HEK293 (cell line): Measurements from ENCODE around the gene RASSF8.

ENCODE experiments used
- CTCF ChIA-PET: fragments of 350-600 bp; formaldehyde crosslinking; extraction: SDS; loops from one replicate; lab custom pipeline; 2021; ENCODE audit warnings: antibody characterized with exemption; lab: Yijun Ruan, JAX
- POLR2A ChIA-PET: fragments of 300-600 bp; formaldehyde crosslinking; extraction: SDS; loops from one replicate; lab custom pipeline; 2020; ENCODE audit warnings: antibody characterized with exemption, inconsistent platforms; lab: Yijun Ruan, JAX
- H3K27ac ChIP-seq: fragments of 200-500 bp; sonication (Bioruptor generic); 2 replicates; pipeline ENCODE4 v1.5.1; 2014; ENCODE audit warnings: low read depth, low read length, control low read depth, inconsistent platforms; ENCODE audit errors: extremely low read depth
- H3K36me3 ChIP-seq, 2 experiments: fragments of 200-500 bp in 1 of 2; sonication (Bioruptor generic) in 1 of 2; 1 replicate in 1 of 2; 2 replicates in 1 of 2; pipeline ENCODE4 v1.5.1; 2014 to 2017; ENCODE audit warnings: inconsistent platforms in 2 of 2, low read length in 2 of 2; ENCODE audit not compliant: control insufficient read depth in 2 of 2, insufficient read depth in 1 of 2
- H3K4me1 ChIP-seq: fragments of 200-500 bp; sonication (Bioruptor generic); 2 replicates; pipeline ENCODE4 v1.5.1; 2014; ENCODE audit warnings: mild to moderate bottlenecking, low read length, inconsistent platforms; ENCODE audit not compliant: control insufficient read depth, insufficient read depth
- H3K4me3 ChIP-seq: 2 replicates; pipeline ENCODE4 v1.5.1; 2011; ENCODE audit warnings: low read depth, mild to moderate bottlenecking, control low read depth, low read length, moderate library complexity
- H3K9me3 ChIP-seq: fragments of 200-500 bp; sonication (Bioruptor generic); 2 replicates; pipeline ENCODE4 v1.5.1; 2014; ENCODE audit warnings: low read depth, low read length, inconsistent platforms; ENCODE audit not compliant: control insufficient read depth, insufficient read depth
- BCL11A ChIP-seq: fragments of 450-650 bp; formaldehyde crosslinking; IDR thresholded peaks from 2 replicates; pipeline ENCODE4 v1.5.1; 2016; ENCODE audit warnings: low read depth, missing biosample characterization, missing genetic modification characterization
- HOXC10 ChIP-seq: sonication (generic); formaldehyde crosslinking; IDR thresholded peaks from 2 replicates; pipeline ENCODE4 v1.8.1; 2023; ENCODE audit warnings: mild to moderate bottlenecking, missing genetic modification reagents
- REPIN1 ChIP-seq: fragments of 450-650 bp; formaldehyde crosslinking; IDR thresholded peaks from 2 replicates; pipeline ENCODE4 v1.5.1; 2017; ENCODE audit warnings: missing biosample characterization, missing genetic modification characterization, low read depth
- REST ChIP-seq: fragments of 450-650 bp; formaldehyde crosslinking; IDR thresholded peaks from 2 replicates; pipeline ENCODE4 v1.5.1; 2016; ENCODE audit warnings: missing biosample characterization, missing genetic modification characterization
- SP3 ChIP-seq: fragments of 450-650 bp; formaldehyde crosslinking; IDR thresholded peaks from 2 replicates; pipeline ENCODE4 v1.5.1; 2016; ENCODE audit warnings: missing biosample characterization, missing genetic modification characterization
- TCF7L2 ChIP-seq: IDR thresholded peaks from 2 replicates; pipeline ENCODE4 v1.6.1; 2011; ENCODE audit warnings: low read depth, mild to moderate bottlenecking, inconsistent platforms, low read length, moderate library complexity, borderline replicate concordance
- ZBTB8A ChIP-seq: fragments of 450-650 bp; formaldehyde crosslinking; IDR thresholded peaks from 2 replicates; pipeline ENCODE4 v1.5.1; 2016; ENCODE audit warnings: missing biosample characterization, missing genetic modification characterization
- ZNF311 ChIP-seq: fragments of 450-650 bp; formaldehyde crosslinking; IDR thresholded peaks from 2 replicates; pipeline ENCODE4 v1.5.1; 2017; ENCODE audit warnings: missing biosample characterization, missing genetic modification characterization, borderline replicate concordance
- ZNF341 ChIP-seq: fragments of 450-650 bp; formaldehyde crosslinking; IDR thresholded peaks from 2 replicates; pipeline ENCODE4; 2016; ENCODE audit warnings: low read depth, missing biosample characterization, missing genetic modification characterization
- ZNF366 ChIP-seq: fragments of 450-650 bp; formaldehyde crosslinking; conservative IDR thresholded peaks from 2 replicates; pipeline ENCODE4 v1.5.1; 2016; ENCODE audit warnings: missing biosample characterization, missing genetic modification characterization
- ZNF473 ChIP-seq: fragments of 450-650 bp; formaldehyde crosslinking; IDR thresholded peaks from 2 replicates; pipeline ENCODE4 v1.5.1; 2017; ENCODE audit warnings: missing biosample characterization, missing genetic modification characterization
- ZNF48 ChIP-seq: fragments of 450-650 bp; formaldehyde crosslinking; IDR thresholded peaks from 2 replicates; pipeline ENCODE4 v1.5.1; 2016; ENCODE audit warnings: missing biosample characterization, missing genetic modification characterization
- ZNF501 ChIP-seq: fragments of 450-650 bp; formaldehyde crosslinking; IDR thresholded peaks from 2 replicates; pipeline ENCODE4 v1.5.1; 2016; ENCODE audit warnings: missing biosample characterization, missing genetic modification characterization
- ZNF513 ChIP-seq: fragments of 450-650 bp; IDR thresholded peaks from 2 replicates; pipeline ENCODE4 v1.5.1; 2018; ENCODE audit warnings: missing biosample characterization, missing genetic modification characterization
- ZNF623 ChIP-seq: fragments of 450-650 bp; formaldehyde crosslinking; IDR thresholded peaks from 2 replicates; pipeline ENCODE4 v1.5.1; 2016; ENCODE audit warnings: missing biosample characterization, missing genetic modification characterization
- ZNF645 ChIP-seq: fragments of 450-650 bp; formaldehyde crosslinking; IDR thresholded peaks from 2 replicates; pipeline ENCODE4; 2016; ENCODE audit warnings: missing biosample characterization, missing genetic modification characterization
- ZNF701 ChIP-seq: fragments of 450-650 bp; formaldehyde crosslinking; IDR thresholded peaks from 2 replicates; pipeline ENCODE4 v1.5.1; 2016; ENCODE audit warnings: missing biosample characterization, missing genetic modification characterization
- ZNF76 ChIP-seq: fragments of 450-650 bp; formaldehyde crosslinking; IDR thresholded peaks from 2 replicates; pipeline ENCODE4; 2016; ENCODE audit warnings: low read depth, missing biosample characterization, missing genetic modification characterization, borderline replicate concordance
- ZSCAN23 ChIP-seq: fragments of 450-650 bp; formaldehyde crosslinking; IDR thresholded peaks from 2 replicates; pipeline ENCODE4 v1.5.1; 2016; ENCODE audit warnings: missing biosample characterization, missing genetic modification characterization
- ZSCAN4 ChIP-seq: fragments of 450-650 bp; formaldehyde crosslinking; IDR thresholded peaks from 2 replicates; pipeline ENCODE4 v1.5.1; 2017; ENCODE audit warnings: missing biosample characterization, missing genetic modification characterization

The RASSF8 gene

GRCh38 chr12:25958428-25959070 is at the start of gene RASSF8:
Gene RASSF8, plus strand, starts transcription at chr12:25958682. Its CDS starts 96,662 bp downstream, at chr12:26055344.
- POLR2A ChIA-PET, result interaction anchor here (1.0 to 1.5 kb wide), 2 partner anchors 10 to 59 kb away, joined by 3 to 4 read pairs; no protein-coding TSS in a partner anchor
- CTCF ChIA-PET, result interaction anchor here (0.6 to 1.9 kb wide), 8 partner anchors 12 to 896 kb away, joined by 3 to 8 read pairs (median 3); no protein-coding TSS in a partner anchor
- H3K27ac ChIP-seq, result peak within 1 kb of the TSS; percentile 96

GRCh38 chr12:25914551-25914950 is 43.9 kb upstream of the RASSF8 start:
- H3K4me1 ChIP-seq, result no peaks in the 10 kb centered on the region
- no peak overlapping the region for H3K27ac ChIP-seq
- H3K4me3 ChIP-seq, result no peak overlapping the region
- CTCF ChIA-PET, result no interaction called here
- TF ChIP-seq ZSCAN23 (tag by site-specific recombination) (no peak), ZNF311 (tag by site-specific recombination) (no peak), ZNF76 (tag by site-specific recombination) (no peak), ZNF623 (no peak), ZNF366 (tag by site-specific recombination) (no peak), ZNF645 (tag by site-specific recombination) (no peak), ZNF341 (tag by site-specific recombination) (no peak), TCF7L2 (no peak), ZNF48 (tag by site-specific recombination) (no peak), ZSCAN4 (tag by site-specific recombination) (no peak), HOXC10 (no peak), BCL11A (tag by site-specific recombination) (no peak), ZNF501 (no peak), REST (no peak), SP3 (tag by site-specific recombination) (no peak)
- POLR2A ChIA-PET, result interaction anchor here (0.6 kb wide), 1 partner anchor 51 kb away, joined by 4 read pairs; no protein-coding TSS in a partner anchor
- no peaks in the 10 kb centered on the region for H3K36me3 ChIP-seq
- no peaks in the 10 kb centered on the region for H3K9me3 ChIP-seq

More at GRCh38 chr12:25958428-25959070, at the start of gene RASSF8:
- Histone ChIP-seq H3K4me3 (peak within 1 kb of the TSS; percentile 83), H3K36me3 (peaks cover 0 to 7% of the 10 kb centered on the region in 2 experiments; a peak in 1 of 3 replicates), H3K9me3 (no peaks in the 10 kb centered on the region), H3K4me1 (peaks cover 11% of the 10 kb centered on the region)
- TF ChIP-seq ZBTB8A (tag by site-specific recombination) (0 out of 2 replicates have a peak, but pooled peaks have one; percentile 7), ZNF473 (tag by site-specific recombination) (no peak), ZNF701 (tag by site-specific recombination) (no peak), ZNF513 (tag by site-specific recombination) (no peak), ZNF645 (tag by site-specific recombination) (no peak), REPIN1 (tag by site-specific recombination) (no peak)
